Activated CD8-positive, alpha-beta memory T cell treated with anti-CD3 and anti-CD28 coated beads for 36 hours (primary cell): ENCODE measurements around the gene ATP8A1. TPM values are rescaled to one million over a fixed set of nuclear protein-coding genes. Genes with fewer than 3 reads are reported as not detected.
"Not testable (repeated sequence)": the region's sequence is repeated elsewhere in the genome, so short reads cannot be mapped to it uniquely, and the experiment has no call there.

ENCODE experiments used
- CTCF ChIA-PET: fragments of 350-600 bp; sonication (Branson Sonifier 250); formaldehyde crosslinking; loops from one replicate; lab custom pipeline; 2021; ENCODE audit warnings: antibody characterized with exemption; lab: Charles Lee
- POLR2A ChIA-PET: fragments of 350-600 bp; sonication (Branson Sonifier 250); formaldehyde crosslinking; loops from one replicate; lab custom pipeline; 2021; ENCODE audit warnings: antibody characterized with exemption; lab: Charles Lee
- total RNA-seq, 2 experiments: library from RNA; stranded (reverse); gene quantifications; one replicate each; pipeline ENCODE4 v1.2.3, GENCODE V29; 2021

ATP8A1 gene
- total RNA-seq, 2 experiments from 2014 or later: 28.9 to 29.1 TPM

DNA sequence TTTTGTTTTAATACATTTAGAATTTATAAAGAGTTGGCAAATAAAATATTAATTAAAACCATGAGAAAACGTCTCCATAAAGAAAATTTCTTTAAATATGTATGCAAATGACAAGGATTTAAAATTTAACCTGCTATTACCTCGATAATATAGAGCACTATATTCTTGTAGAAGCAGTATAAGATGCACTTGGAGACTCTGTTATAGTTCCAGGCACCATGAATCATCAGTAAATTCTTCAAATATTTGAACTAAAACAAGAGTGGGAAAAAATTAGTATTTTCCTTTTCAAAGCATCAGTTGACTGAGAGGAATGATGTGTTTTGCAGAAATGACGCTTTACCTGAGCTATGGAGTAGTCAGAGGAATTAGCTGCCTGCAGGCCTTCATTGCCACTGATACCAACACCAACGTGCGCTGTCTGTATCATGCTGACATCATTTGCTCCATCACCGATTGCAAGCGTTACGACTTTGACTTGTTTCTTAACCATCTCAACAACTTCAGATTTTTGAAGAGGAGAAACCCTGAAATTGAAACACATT is 192.3 kb downstream of the ATP8A1 start:
- POLR2A ChIA-PET: no interaction called here
- CTCF ChIA-PET: no interaction called here

DNA sequence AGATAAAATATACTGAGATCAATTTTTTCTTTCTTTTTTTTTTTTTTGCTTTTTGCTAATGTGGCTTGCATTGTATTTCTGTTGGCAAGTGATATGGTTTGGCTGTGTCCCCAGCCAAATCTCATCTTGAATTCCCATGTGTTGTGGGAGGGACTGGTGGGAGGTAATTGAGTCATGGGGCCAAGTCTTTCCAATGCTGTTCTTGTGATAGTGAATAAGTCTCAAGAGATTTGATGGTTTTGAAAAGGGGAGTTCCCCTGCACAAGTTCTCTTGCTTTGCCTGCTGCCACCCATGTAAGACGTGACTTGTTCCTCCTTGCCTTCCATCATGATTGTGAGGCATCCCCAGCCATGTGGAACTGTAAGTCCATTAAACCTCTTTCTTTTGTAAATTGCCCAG is 195.7 kb downstream of the ATP8A1 start:
- POLR2A ChIA-PET, CTCF ChIA-PET: not testable (repeated sequence)

DNA sequence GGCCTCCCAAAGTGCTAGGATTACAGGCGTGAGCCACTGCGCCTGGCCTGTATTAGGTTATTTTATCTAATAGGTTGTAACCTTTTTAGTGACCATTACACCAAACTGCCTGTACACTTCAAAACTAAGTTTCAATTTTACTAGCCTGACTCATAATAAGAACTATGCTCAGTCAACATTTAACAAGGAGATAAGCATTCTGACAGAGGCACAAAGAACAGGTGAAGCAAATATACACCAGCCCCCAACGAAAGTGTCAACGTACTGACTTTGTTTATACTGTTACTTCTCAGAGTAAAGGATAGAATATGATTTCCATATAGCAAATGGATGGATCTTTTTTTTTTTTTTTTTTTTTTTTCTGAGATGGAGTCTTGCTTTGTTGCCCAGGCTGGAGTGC is 196.9 kb downstream of the ATP8A1 start:
- CTCF ChIA-PET: no interaction called here
- POLR2A ChIA-PET: no interaction called here

DNA sequence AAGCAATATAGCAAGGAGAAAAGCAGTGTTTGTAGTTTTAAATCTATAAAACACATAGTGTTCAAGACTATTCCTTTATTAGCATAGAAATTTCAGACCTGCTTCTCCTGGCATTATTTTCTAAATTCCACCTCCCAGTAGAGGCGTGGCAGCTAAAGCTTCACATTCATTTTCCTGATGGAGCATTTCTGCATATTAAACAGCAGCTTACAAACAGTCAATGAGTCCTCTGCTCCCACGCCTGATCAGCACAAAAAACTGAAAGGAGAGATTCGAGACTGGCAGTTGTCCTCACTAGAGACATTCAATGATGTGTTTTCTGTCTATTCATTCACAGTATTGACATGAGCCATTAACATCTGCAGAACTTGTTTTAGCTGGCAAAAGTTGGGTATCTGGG is 198.2 kb downstream of the ATP8A1 start:
- ChIA-PET POLR2A (no interaction called here), CTCF (no interaction called here)

DNA sequence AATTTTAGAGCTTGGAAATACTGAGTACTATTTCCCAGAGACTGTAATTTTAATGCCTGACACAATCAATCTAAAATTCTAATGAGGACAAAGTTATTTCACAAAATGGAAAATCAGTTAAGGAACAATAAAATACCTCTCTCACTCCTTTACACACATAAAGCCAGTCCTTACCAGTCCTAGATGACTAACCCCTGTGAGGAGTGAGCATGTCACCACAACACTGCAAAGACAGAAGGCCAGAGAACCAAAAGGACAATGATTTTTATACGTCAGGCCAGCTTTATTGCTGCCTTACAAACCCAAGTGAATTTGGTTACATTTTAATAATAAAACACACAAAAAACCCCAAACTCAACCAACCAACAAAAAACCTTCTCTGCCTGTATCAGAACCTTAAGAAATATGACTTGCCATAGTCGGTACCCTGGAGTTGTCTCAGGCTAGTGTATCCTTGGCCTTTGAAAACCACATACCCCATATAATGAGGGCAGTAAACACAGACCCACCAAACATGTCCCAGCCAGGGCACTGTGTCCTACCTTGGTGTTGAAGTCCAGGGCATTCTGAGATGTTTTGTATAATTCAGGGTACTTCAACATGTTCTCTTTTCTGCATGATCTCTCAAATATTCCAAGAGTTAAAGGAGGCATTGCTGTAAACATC is 202.0 kb downstream of the ATP8A1 start:
- ChIA-PET POLR2A (no interaction called here), CTCF (no interaction called here)

GRCh38 chr4:42453612-42454011 is 203.3 kb downstream of the ATP8A1 start:
- POLR2A ChIA-PET: no interaction called here

DNA sequence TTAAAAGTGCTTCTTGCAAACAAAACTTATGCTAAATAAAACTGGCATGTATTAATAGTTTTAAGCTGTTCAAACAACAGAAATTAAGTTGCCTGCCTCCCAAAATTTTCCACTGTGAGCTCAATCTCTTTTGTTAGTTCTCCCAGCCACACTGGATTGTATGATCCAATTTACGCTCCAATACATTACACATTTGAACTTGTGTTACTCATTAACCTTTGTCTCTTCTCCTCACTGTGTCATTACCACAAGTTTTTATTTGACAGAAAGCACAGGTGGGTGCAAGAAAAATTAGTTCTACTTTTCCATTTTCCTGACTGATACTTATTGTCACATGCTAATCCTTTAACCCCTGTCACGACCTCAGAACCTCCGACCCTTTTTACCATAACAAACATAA is 204.1 kb downstream of the ATP8A1 start:
- ChIA-PET POLR2A (interaction anchor here (0.6 kb wide), 1 partner anchor 28 kb away, joined by 3 read pairs; no protein-coding TSS in a partner anchor), CTCF (no interaction called here)

More at GRCh38 chr4:42453612-42454011, 203.3 kb downstream of the ATP8A1 start:
- CTCF ChIA-PET: no interaction called here

DNA sequence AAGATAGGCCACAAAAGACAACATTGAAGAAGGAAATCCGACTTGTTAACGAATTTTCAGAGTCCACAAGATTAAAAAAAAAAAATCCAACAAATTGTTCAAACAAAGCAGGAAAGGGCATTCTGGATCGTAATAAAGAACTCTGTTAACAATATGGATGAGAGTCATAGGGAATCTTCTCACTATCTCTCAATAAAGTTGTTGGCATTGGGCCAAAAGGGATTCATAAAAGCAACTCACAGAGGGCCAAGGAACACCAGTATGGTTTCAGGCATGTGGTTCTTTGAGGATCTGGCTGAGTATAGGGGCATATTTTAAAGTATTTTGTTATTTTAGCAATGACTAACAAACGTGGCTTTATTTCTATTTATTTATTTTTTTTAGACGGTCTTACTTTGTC is 210.1 kb downstream of the ATP8A1 start:
- ChIA-PET CTCF (no interaction called here), POLR2A (no interaction called here)

GRCh38 chr4:42445038-42445437 is 211.9 kb downstream of the ATP8A1 start:
- ChIA-PET CTCF (no interaction called here), POLR2A (no interaction called here)

DNA sequence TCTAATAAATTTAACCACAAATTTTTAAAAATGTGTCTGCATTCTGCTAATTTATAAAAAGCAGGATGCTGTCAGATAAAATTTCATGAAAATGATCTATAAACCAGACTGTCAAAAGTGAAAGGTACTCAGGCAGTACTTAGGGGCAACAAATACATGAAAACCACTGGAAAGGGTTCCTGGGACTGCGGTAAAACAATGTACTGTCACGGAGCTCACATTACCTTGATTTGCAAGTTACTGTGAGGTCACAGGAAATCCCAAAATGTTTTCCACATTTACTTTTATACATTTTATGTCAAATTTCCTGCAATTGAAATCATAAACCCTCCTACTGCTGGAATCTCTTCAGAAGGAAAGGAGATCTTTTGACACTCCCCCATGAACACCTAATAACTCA is 214.3 kb downstream of the ATP8A1 start:
- POLR2A ChIA-PET: no interaction called here
- CTCF ChIA-PET: no interaction called here

DNA sequence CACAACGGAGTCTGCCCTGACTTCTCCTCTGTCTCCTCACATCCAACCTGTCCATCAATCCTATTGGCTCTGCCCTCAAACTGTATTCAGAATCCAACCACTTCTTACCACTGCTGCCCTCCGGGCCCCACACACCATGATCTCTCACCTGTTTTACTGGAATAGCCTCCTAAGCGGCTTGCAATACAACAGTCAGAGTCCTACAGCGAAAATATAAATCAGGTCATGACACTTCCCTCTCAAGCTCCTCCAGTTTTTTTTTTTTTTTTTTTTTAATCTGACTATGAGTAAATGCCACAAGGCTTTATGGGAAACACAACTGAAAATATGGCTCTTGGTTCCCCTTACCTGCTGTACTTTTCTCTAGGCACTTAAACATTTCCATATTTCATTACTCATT is 216.8 kb downstream of the ATP8A1 start:
- CTCF ChIA-PET: no interaction called here

GRCh38 chr4:42436928-42437565 is 219.9 kb downstream of the ATP8A1 start:
- CTCF ChIA-PET: no interaction called here
- POLR2A ChIA-PET: no interaction called here

More for the DNA sequence above, 216.8 kb downstream of the ATP8A1 start:
- POLR2A ChIA-PET: no interaction called here

DNA sequence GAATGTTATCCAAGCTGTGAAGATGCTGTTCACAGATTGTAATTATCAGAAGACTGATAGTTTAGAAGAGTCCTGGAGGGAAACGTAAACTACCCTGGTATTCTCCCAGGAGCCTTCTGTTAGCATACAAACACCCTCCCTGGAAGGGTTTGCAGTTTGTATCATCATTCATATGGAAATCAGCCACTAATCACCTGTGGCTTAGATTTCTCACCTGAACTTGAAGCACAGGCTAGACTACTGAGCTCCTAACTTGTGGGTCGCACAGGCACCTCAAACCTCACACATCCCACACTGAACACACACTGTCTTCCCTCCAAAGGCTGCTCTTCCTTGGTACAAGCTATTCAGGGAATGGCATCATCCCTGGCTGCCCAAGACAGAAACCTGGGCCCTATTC is 228.9 kb downstream of the ATP8A1 start:
- POLR2A ChIA-PET: no interaction called here
- CTCF ChIA-PET: interaction anchor here (1.2 kb wide), 1 partner anchor 9 kb away, joined by 3 read pairs; no protein-coding TSS in a partner anchor

- CTCF ChIA-PET: no interaction called here
Measured at GRCh38 chr4:42425146-42426065, 231.5 kb downstream of the ATP8A1 start.

GRCh38 chr4:42420140-42420539 is 236.8 kb downstream of the ATP8A1 start:
- POLR2A ChIA-PET: no interaction called here
- CTCF ChIA-PET: no interaction called here

More at GRCh38 chr4:42425146-42426065, 231.5 kb downstream of the ATP8A1 start:
- POLR2A ChIA-PET: interaction anchor here (0.7 kb wide), 1 partner anchor 28 kb away, joined by 3 read pairs; no protein-coding TSS in a partner anchor

- ChIA-PET CTCF (no interaction called here), POLR2A (no interaction called here)
Measured at GRCh38 chr4:42417550-42417949, 239.4 kb downstream of the ATP8A1 start.

DNA sequence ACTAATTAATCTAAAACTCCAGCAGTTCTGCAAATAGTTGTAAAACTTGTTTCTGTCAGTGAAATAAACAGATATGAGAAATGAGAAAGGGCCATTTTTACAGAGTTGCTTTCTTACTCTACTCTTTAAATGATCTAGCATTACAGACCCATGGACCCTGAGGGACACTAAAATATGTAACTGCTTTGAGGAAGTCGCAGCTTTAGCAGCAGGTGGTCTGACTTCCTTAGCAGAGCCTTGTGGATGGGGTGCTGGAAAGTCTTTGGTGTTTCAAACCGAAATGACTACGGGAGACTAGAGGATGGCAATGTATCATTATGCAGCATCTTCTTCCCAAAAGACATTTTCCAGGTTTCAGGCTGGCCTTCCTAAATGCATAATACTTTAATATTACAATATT is 240.9 kb downstream of the ATP8A1 start:
- CTCF ChIA-PET: no interaction called here
- POLR2A ChIA-PET: no interaction called here

GRCh38 chr4:42415281-42415680 is 241.6 kb downstream of the ATP8A1 start:
- CTCF ChIA-PET: no interaction called here

DNA sequence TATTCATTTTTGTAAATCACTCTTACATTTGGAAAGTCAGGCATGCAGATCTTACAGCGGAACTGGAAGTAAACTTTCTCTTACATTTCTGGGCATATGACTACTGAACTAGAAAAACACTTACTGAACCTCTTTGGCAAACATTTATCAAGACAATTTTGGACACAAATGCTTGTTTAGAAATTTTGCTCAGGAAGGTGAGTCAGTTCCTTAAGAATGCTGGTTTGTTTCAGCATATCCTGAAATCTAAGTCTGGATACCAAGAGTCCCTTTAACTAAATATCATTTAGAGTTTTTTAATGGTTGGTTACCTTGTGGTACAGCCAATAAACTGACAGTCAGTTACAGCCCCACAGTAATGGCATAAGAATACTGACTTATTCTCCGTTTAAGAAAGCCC is 244.7 kb downstream of the ATP8A1 start:
- ChIA-PET CTCF (no interaction called here), POLR2A (no interaction called here)

More at GRCh38 chr4:42415281-42415680, 241.6 kb downstream of the ATP8A1 start:
- POLR2A ChIA-PET: no interaction called here

- POLR2A ChIA-PET: no interaction called here
- CTCF ChIA-PET: no interaction called here
Measured at GRCh38 chr4:42411803-42412202, 245.1 kb downstream of the ATP8A1 start.
